Measurements from ENCODE around the gene HLA-E. TPM values are rescaled to one million over a fixed set of nuclear protein-coding genes. Genes with fewer than 3 reads are reported as not detected.

Gene HLA-E
- total and polyA plus RNA-seq, 10 donors, result 514 to 2,111 (median 1,362) TPM

- intact Hi-C loops (cut with DNase I; ENCODE audit: low total_unique reads), result no loop called here
- 32 to 42% (median 37%) methylated on average over 10 of the region's 10 CpGs for WGBS, 5 donors
Observed at GRCh38 chr6:30500421-30501355, 11.4 kb downstream of the HLA-E start.

GRCh38 chr6:30507849-30508827, 18.8 kb downstream of the HLA-E start:
- Histone ChIP-seq H3K4me1 (peaks cover 28 to 88% (median 59%) of the 10 kb centered on the region in 6 donors), H3K36me3 (no peaks in the 10 kb centered on the region), H3K9me3 (no peaks in the 10 kb centered on the region), H3K27me3 (replicated peaks in 1 of 7) (no peaks in the 10 kb centered on the region), H3K27ac (peak overlapping the region; percentile 78 to 95 (median 90)), H3K4me3 (peak overlapping the region in 2 of 8 donors; percentile 4 to 44)
- no peak for TF ChIP-seq POLR2AphosphoS5 (IDR thresholded peaks at IDR 0.05)
- no peak for TF ChIP-seq POLR2A (IDR thresholded peaks at IDR 0.05)
- no peak for TF ChIP-seq CTCF (IDR thresholded peaks at IDR 0.05 in 8 of 11, conservative IDR thresholded peaks at IDR 0.05 in 3 of 11)
- WGBS, 5 donors, result 69 to 74% (median 73%) methylated on average over 5 of the region's 5 CpGs
- no peak for DNase-seq
- intact Hi-C loops (cut with DNase I; ENCODE audit: low total_unique reads), result no loop called here

More at GRCh38 chr6:30500421-30501355, 11.4 kb downstream of the HLA-E start:
- TF ChIP-seq POLR2AphosphoS5 (IDR thresholded peaks at IDR 0.05) (peak in 2 of 3 donors; percentile 43 to 47), POLR2A (IDR thresholded peaks at IDR 0.05) (no peak)
- H3K4me3 ChIP-seq, result peak overlapping the region in 3 of 8 donors; percentile 11 to 35 (median 16)
- H3K27ac ChIP-seq, result peak overlapping the region; percentile 9 to 80 (median 68)
- peaks cover 14 to 58% (median 34%) of the 10 kb centered on the region in 6 donors for H3K4me1 ChIP-seq
- H3K36me3 ChIP-seq, result no peaks in the 10 kb centered on the region
- no peaks in the 10 kb centered on the region for H3K27me3 ChIP-seq (replicated peaks in 1 of 7)
- no peaks in the 10 kb centered on the region for H3K9me3 ChIP-seq
- DNase-seq, result no peak

DNA sequence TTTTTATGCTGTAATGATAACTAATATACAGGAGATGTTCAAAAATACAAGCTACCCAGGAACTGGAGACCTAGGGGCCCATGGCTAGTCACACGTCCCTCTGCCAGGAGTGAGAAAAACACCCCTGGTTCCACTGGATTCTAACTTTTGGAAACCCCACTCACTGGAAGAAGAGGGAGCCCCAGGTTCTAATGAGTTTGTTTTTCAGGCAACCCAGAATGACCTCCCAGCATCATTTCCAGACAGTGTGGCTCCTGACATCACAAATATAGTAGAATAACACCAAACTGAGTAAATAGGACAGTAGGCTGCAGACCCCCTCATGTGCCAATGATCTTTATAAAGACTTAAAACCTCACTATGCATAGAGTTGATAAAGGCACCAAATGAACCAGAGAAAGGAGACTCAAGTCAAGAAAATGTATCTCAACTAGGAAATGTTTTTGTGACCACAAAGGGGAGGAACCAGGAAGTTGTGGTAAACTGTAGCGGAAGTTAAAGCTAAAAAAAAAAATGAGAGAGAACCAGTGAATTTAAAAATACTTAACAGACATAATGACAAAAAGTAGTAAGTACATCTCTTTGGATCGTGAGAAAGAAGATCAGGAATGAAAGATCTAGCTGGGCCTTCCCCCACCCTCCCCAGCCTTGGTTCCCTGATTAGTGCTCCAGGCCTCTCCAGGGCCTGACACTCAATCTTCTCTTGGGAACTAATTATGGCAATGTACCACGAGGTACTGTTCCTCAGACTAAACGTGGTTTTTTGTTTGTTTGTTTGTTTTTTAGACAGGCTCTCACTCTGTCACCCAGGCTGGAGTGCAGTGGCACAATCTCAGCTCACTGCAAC, 19.8 kb downstream of the HLA-E start:
- Histone ChIP-seq H3K36me3 (no peaks in the 10 kb centered on the region), H3K27ac (peak overlapping the region; percentile 78 to 95 (median 90)), H3K4me1 (peaks cover 28 to 93% (median 59%) of the 10 kb centered on the region in 6 donors), H3K4me3 (peak overlapping the region in 2 of 8 donors; percentile 4 to 44), H3K27me3 (replicated peaks in 1 of 7) (no peaks in the 10 kb centered on the region), H3K9me3 (no peaks in the 10 kb centered on the region)
- no peak for DNase-seq
- 8 to 14% (median 11%) methylated on average over 5 of the region's 5 CpGs for WGBS, 5 donors
- intact Hi-C loops (cut with DNase I; ENCODE audit: low total_unique reads), result no loop called here
- no peak for TF ChIP-seq CTCF (IDR thresholded peaks at IDR 0.05 in 8 of 11, conservative IDR thresholded peaks at IDR 0.05 in 3 of 11)
- no peak for TF ChIP-seq POLR2A (IDR thresholded peaks at IDR 0.05)
- TF ChIP-seq POLR2AphosphoS5 (IDR thresholded peaks at IDR 0.05), result peak in 1 of 3 donors; percentile 11
